Measurements from ENCODE around the gene FAM171A1. TPM values are rescaled to one million over a fixed set of nuclear protein-coding genes. Genes with fewer than 3 reads are reported as not detected.
"Not testable (repeated sequence)": the region's sequence is repeated elsewhere in the genome, so short reads cannot be mapped to it uniquely, and the experiment has no call there.

Gene FAM171A1
- total and polyA plus RNA-seq, 2 donors: 19.6 to 19.7 TPM

DNA sequence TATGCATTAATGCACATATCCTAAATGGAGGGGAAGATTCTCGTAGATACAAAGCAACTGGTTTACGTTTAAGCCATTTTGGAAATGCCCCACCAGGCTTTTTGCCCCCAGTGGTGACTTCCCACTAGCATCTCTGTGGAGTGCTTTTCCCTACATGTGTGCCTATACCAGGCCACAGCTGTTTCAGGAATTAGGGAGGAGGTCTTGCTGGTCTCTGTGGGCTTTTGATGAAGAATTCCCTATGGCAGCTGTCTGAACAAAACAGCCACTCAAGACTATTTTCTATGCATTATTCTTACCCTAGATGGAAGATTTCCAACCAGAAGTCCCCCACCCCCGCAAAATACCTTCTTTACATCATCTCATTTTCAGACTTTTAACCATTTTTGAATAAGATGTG, 150.6 kb downstream of the FAM171A1 start:
- 87% methylated on average over 3 of the region's 3 CpGs for WGBS
- DNase-seq (ENCODE audit: extremely low spot score): no peak
- Histone ChIP-seq H3K36me3 (ENCODE audit: insufficient read depth) (no peaks in the 10 kb centered on the region), H3K27ac (ENCODE audit: low read depth) (no peak overlapping the region), H3K4me3 (ENCODE audit: low read depth, low read length) (no peak overlapping the region), H3K4me1 (ENCODE audit: insufficient read depth) (no peaks in the 10 kb centered on the region)

DNA sequence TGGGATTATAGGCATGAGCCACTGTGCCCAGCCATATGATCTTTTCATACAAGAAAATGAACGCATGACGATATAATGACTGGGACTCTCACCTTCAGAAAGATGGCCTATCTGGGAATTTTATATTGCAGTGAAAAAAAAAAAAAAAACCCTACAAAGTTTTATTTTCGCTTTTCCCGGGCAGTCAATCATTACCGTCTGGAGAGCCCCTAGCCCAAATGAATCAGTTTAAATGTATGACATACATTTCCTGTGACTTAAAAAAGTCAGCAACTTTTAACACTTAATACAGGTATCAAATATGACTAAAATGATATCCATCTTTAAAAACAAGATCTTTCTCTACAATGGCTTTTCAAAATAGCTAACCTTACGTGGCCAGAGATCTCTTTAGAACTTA, 154.4 kb downstream of the FAM171A1 start:
- no peak for DNase-seq (ENCODE audit: extremely low spot score)
- H3K27ac ChIP-seq (ENCODE audit: low read depth): no peak overlapping the region
- WGBS: 94% methylated on average over 6 of the region's 6 CpGs
- H3K4me3 ChIP-seq (ENCODE audit: low read depth, low read length): no peak overlapping the region
- no peaks in the 10 kb centered on the region for H3K4me1 ChIP-seq (ENCODE audit: insufficient read depth)
- no peaks in the 10 kb centered on the region for H3K36me3 ChIP-seq (ENCODE audit: insufficient read depth)

DNA sequence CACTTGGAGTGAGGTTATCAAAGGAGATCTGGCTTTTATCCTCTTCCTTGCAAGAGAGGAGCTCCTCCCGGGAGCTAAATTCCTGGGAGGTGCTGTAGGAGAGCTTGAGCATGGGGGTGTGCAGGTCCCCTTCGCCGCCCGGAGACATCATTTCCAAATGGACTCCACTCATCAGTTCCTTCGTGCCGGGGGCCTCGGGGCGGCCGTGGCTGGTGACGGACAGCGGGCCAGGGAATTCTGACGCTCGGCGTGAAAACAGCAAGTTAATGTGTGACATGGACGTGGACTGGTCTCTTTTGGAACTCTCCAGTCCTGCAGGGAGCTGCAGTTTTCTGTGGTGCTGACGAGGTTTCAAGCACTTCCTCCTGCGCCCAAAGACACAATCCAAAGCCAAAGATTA, 156.9 kb downstream of the FAM171A1 start:
- no peak for DNase-seq (ENCODE audit: extremely low spot score)
- H3K36me3 ChIP-seq (ENCODE audit: insufficient read depth): no peaks in the 10 kb centered on the region
- no peaks in the 10 kb centered on the region for H3K4me1 ChIP-seq (ENCODE audit: insufficient read depth)
- no peak overlapping the region for H3K4me3 ChIP-seq (ENCODE audit: low read depth, low read length)
- 90% methylated on average over 17 of the region's 17 CpGs for WGBS
- no peak overlapping the region for H3K27ac ChIP-seq (ENCODE audit: low read depth)

DNA sequence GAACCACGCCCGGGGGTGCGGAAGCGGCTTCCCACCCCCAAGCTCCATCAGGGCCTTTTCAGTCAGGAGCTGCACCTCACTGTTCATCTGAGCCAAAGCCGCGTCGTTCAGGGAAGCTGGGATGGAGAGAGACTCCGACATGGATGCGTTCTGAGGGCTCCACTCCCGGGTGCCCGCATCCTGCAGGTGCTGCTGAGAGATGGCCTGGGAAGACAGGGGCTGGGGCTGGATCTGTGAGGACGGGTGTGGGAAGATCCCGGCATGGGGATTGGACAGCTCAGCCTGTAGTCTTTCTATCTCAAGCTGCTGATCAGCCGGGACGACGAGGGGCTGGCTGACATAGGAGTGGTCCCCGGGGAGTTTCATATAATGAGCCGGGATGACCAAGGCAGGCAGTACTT, 157.6 kb downstream of the FAM171A1 start:
- Histone ChIP-seq H3K36me3 (ENCODE audit: insufficient read depth) (no peaks in the 10 kb centered on the region), H3K4me3 (ENCODE audit: low read depth, low read length) (no peak overlapping the region), H3K4me1 (ENCODE audit: insufficient read depth) (no peaks in the 10 kb centered on the region), H3K27ac (ENCODE audit: low read depth) (no peak overlapping the region)
- WGBS: 90% methylated on average over 18 of the region's 18 CpGs
- DNase-seq (ENCODE audit: extremely low spot score): no peak

DNA sequence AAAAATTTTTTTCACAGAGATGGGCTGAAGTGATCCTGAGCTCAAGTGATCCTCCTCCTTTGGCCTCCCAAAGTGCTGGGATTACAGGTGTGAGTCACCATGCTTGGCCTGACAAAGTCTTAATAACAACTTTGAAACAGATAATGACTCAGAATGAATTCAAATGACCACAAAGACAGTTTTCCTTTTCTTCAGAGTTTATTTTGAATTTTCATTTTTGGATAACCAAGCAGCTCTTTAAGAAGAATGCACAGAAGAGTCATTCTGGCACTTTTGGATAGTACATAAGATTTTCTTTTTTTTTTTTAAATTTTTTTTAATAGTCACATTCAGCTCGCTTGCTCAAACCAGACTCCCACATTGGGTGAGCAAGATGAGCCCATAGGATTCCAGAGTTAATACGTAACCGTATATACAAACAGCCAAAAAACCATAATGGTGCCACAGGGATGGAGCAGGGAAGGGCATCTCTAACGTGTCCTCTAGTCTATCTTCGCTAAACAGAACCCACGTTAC, 159.6 kb downstream of the FAM171A1 start:
- Histone ChIP-seq H3K4me1 (ENCODE audit: insufficient read depth) (no peaks in the 10 kb centered on the region), H3K27ac (ENCODE audit: low read depth) (no peak overlapping the region), H3K4me3 (ENCODE audit: low read depth, low read length) (no peak overlapping the region), H3K36me3 (ENCODE audit: insufficient read depth) (no peaks in the 10 kb centered on the region)
- WGBS: 84% methylated on average over 6 of the region's 6 CpGs
- no peak for DNase-seq (ENCODE audit: extremely low spot score)

DNA sequence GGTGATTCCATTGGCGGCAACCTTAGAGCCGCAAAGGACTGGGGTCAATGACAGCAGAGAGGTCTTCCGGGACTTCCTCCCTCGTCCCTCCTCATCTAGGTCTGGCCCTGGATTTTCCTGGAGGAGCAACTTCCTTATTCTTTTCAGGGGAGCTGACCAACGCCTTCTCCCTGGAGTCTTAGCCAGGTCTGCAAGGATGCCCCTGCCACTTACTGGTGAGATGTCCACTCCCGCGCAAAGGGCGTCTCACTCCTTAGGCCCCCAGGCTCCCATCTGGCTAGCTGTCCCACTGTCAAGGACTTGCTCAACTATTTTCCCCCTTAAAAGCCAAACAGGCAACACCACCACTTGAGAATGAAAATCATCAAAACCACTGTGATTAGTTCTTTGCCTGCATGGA, 160.6 kb downstream of the FAM171A1 start:
- H3K36me3 ChIP-seq (ENCODE audit: insufficient read depth): no peaks in the 10 kb centered on the region
- H3K4me3 ChIP-seq (ENCODE audit: low read depth, low read length): no peak overlapping the region
- WGBS: 84% methylated on average over 8 of the region's 8 CpGs
- DNase-seq (ENCODE audit: extremely low spot score): no peak
- no peaks in the 10 kb centered on the region for H3K4me1 ChIP-seq (ENCODE audit: insufficient read depth)
- no peak overlapping the region for H3K27ac ChIP-seq (ENCODE audit: low read depth)

DNA sequence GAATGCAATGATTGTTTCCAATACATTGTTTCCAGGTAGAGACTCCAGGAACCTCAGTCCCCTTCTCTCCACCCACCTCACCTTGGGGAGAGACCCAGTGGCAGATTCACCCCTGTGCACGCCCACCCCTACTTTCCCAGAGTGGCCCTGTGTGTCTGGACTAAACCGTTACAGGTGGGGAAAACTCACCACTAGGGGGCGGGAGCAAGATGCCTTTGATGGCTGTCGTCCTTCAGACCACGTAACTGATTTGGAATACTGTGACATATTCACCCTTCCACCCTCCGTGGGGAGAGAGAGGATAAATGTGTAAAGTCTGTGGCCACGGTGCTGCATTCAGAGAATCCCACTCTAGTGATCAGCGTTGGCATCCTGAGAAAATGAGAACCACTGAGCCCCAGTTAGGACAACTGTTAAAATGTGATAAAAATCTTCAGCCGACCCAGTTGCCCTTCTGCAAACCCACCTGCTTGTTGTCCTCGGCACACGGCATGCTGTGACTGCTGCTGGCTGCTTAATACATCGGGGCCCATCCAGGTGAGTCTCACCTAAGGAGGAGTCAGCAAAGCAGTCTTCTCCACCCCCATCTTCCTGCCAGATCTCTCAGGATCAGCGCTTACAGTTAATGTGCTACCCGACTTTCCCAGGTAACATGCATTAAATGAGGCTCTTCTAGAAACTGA, 161.1 kb downstream of the FAM171A1 start:
- DNase-seq (ENCODE audit: extremely low spot score): no peak
- Histone ChIP-seq H3K4me3 (ENCODE audit: low read depth, low read length) (no peak overlapping the region), H3K27ac (ENCODE audit: low read depth) (no peak overlapping the region), H3K4me1 (ENCODE audit: insufficient read depth) (no peaks in the 10 kb centered on the region), H3K36me3 (ENCODE audit: insufficient read depth) (no peaks in the 10 kb centered on the region)
- 27% methylated on average over 14 of the region's 14 CpGs for WGBS

DNA sequence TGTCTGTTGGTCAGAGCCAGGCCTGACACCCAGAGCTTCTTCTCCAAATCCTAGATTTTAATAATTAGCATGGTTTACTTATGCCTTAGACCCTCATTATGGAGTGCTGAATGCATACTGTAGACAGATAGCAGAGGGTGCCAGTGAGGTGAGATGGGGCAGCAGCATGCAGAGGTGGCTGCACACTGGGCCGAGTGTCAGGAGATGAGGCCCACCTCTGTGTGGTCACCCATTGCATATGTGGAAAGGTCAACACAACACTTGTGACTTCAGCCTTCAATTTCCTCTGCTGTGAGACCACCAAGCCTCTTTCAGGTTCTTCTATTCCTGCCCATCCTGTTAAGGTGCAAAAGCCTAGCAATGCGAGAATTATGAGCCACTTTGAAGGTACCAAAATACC, 162.9 kb downstream of the FAM171A1 start:
- no peaks in the 10 kb centered on the region for H3K36me3 ChIP-seq (ENCODE audit: insufficient read depth)
- 90% methylated on average over 2 of the region's 2 CpGs for WGBS
- no peak for DNase-seq (ENCODE audit: extremely low spot score)
- no peak overlapping the region for H3K27ac ChIP-seq (ENCODE audit: low read depth)
- H3K4me3 ChIP-seq (ENCODE audit: low read depth, low read length): no peak overlapping the region
- no peaks in the 10 kb centered on the region for H3K4me1 ChIP-seq (ENCODE audit: insufficient read depth)

DNA sequence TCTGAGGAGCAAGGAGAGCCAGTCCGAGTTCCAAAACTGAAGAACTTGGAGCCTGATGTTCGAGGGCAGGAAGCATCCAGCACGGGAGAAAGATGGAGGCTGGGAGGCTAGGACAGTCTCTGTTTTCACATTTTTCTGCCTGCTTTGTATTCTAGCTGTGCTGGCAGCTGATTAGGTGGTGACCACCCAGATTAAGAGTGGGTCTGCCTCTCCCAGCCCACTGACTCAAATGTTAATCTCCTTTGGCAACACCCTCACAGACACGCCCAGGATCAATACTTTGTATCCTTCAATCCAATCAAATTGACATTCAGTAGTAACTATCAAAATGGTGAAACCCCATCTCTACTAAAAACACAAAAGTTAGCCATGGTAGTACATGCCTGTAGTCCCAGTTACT, 163.7 kb downstream of the FAM171A1 start:
- H3K27ac ChIP-seq (ENCODE audit: low read depth); H3K4me3 ChIP-seq (ENCODE audit: low read depth, low read length); H3K4me1 ChIP-seq (ENCODE audit: insufficient read depth); H3K36me3 ChIP-seq (ENCODE audit: insufficient read depth); DNase-seq (ENCODE audit: extremely low spot score): not testable (repeated sequence)
- 95% methylated on average over 4 of the region's 4 CpGs for WGBS

DNA sequence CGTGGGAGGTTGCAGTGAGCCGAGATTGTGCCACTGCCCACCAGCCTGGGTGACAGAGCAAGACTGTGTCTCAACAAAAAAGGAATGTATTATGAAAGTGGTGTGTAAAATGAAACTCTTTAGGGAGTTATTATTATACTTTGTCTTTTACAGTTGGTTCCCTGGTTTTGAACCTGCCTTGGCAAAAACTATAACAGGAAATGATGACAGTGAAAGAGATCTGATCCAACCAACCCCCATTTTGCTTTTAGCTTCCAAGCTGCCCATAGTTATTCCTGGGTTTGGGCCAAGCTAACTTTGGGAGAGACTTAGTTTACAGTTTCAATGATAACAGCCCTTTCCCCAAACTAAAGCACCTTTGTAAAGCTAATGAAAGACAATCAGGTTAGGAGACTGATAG, 168.4 kb downstream of the FAM171A1 start:
- Histone ChIP-seq H3K4me1 (ENCODE audit: insufficient read depth) (no peaks in the 10 kb centered on the region), H3K36me3 (ENCODE audit: insufficient read depth) (no peaks in the 10 kb centered on the region), H3K4me3 (ENCODE audit: low read depth, low read length) (no peak overlapping the region), H3K27ac (ENCODE audit: low read depth) (no peak overlapping the region)
- WGBS: 93% methylated on average over 2 of the region's 2 CpGs
- no peak for DNase-seq (ENCODE audit: extremely low spot score)

DNA sequence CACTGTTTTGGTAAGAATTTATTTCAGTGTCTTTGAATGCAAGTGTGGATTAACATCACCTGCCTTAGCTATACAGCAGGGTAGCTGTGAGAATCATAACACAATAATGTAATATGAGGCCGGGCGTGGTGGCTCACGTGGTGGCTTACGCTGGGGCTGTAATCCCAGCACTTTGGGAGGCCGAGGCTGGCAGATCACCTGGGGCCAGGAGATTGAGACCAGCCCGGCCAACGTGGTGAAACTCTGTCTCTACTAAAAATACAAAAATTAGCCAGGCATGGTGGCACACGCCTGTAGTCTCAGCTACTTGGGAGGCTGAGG, 168.8 kb downstream of the FAM171A1 start:
- DNase-seq (ENCODE audit: extremely low spot score); H3K27ac ChIP-seq (ENCODE audit: low read depth); H3K4me3 ChIP-seq (ENCODE audit: low read depth, low read length); H3K4me1 ChIP-seq (ENCODE audit: insufficient read depth); H3K36me3 ChIP-seq (ENCODE audit: insufficient read depth): not testable (repeated sequence)
- 95% methylated on average over 8 of the region's 8 CpGs for WGBS

DNA sequence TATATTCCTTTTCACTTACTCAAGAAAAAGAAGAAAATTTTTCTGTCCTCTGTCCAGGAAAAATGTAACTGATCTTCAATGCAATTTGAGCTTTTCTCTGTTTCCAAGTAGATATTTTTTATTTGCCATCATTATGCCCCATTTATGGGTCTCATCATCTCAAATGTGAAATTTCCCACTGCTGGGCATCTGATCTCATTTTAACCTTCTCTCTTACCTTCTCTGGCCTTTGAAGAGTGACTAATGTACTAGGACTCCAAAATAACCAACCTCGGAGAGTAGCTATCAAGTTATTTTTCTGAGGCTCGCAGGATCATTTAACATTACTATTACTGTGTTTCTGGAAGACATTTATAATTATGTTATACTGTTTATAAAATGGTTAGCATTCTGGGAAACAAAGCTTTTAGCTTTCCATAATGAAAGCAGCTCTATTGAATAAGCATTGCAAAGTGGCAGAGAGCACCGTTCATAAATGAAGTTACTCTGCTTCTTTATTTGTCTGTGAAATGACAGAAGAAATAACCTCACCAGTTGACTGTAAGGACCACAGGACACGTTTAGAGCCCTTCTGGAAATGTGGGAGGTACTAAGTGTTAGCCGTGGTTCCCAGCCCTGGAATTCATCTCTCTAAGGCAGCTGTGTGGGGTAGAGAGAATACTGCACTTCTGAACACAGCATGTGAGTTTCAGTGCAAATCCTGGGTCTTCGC, 169.3 kb downstream of the FAM171A1 start:
- WGBS: 59% methylated on average over 6 of the region's 6 CpGs
- no peak for DNase-seq (ENCODE audit: extremely low spot score)
- H3K4me3 ChIP-seq (ENCODE audit: low read depth, low read length): no peak overlapping the region
- no peaks in the 10 kb centered on the region for H3K36me3 ChIP-seq (ENCODE audit: insufficient read depth)
- H3K4me1 ChIP-seq (ENCODE audit: insufficient read depth): peaks cover 2% of the 10 kb centered on the region
- no peak overlapping the region for H3K27ac ChIP-seq (ENCODE audit: low read depth)

DNA sequence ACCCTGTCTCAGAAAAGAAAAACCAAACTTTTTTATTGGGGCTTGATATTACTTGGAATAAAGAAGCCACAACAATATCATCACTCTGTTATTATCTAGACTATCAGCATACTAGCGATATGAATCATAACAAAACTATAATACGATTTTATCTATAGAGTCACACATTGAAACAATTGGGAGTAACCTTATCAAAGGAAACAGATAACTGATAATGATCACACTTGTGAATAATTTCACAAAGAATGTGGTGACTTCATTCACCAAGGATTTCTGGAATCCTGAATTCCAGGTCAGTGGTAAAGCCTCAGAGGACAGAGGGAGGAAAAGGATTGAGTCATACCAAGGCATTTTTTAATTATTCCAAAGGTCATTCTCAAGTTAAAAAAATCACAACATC, 170.5 kb downstream of the FAM171A1 start:
- no peak overlapping the region for H3K4me3 ChIP-seq (ENCODE audit: low read depth, low read length)
- WGBS: 32% methylated on average over 2 of the region's 2 CpGs
- no peak for DNase-seq (ENCODE audit: extremely low spot score)
- H3K4me1 ChIP-seq (ENCODE audit: insufficient read depth): peaks cover 2% of the 10 kb centered on the region
- H3K27ac ChIP-seq (ENCODE audit: low read depth): no peak overlapping the region
- no peaks in the 10 kb centered on the region for H3K36me3 ChIP-seq (ENCODE audit: insufficient read depth)

DNA sequence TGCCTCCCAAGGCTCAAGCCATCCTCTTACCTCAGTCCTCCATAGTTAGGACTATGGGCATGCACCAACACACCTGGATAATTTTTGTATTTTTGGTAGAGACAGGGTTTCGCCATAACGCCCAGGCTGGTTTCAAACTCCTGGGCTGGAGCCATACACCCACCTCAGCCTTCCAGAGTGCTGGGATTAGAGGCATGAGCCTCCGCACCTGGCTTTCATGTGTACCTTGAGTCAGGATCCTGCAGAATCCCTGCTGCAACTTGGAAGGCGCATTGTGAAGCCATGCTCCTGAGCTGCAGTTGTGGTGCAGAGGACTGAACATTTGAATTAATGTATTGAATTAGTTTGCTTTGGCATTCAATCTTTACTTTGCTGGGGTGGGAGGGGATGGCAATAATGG, 173.2 kb downstream of the FAM171A1 start:
- DNase-seq (ENCODE audit: extremely low spot score): no peak
- Histone ChIP-seq H3K4me1 (ENCODE audit: insufficient read depth) (peaks cover 2% of the 10 kb centered on the region), H3K4me3 (ENCODE audit: low read depth, low read length) (no peak overlapping the region), H3K36me3 (ENCODE audit: insufficient read depth) (no peaks in the 10 kb centered on the region), H3K27ac (ENCODE audit: low read depth) (no peak overlapping the region)
- 99% methylated on average over 4 of the region's 4 CpGs for WGBS
